PC-9 (cell line): ENCODE data around the gene RASAL3.

Experiments
- CTCF ChIP-seq: fragments of 200-600 bp; sonication (generic); conservative IDR thresholded peaks from 2 replicates; pipeline ENCODE4 v1.6.1; 2017; ENCODE audit warnings: mixed run types, antibody characterized with exemption, mild to moderate bottlenecking, moderate library complexity
- EZH2 ChIP-seq: fragments of 200-600 bp; sonication (generic); IDR thresholded peaks from 2 replicates; pipeline ENCODE4 v1.8.0; 2017; ENCODE audit warnings: antibody characterized with exemption, low read depth

GRCh38 chr19:15438577-15438976, 25.8 kb downstream of the RASAL3 start:
- TF ChIP-seq CTCF: no peak
- no peak for TF ChIP-seq EZH2
